GM10248 (cell line): Measurements from ENCODE around the gene EMILIN1.

Source experiments
- CTCF ChIA-PET: fragments of 300-600 bp; sonication (Branson Sonifier 250); formaldehyde crosslinking; extraction: SDS; loops from one replicate; lab custom pipeline; 2021; ENCODE audit warnings: antibody characterized with exemption; lab: Yijun Ruan, JAX
- POLR2A ChIA-PET: fragments of 350-650 bp; sonication (Branson Sonifier 250); formaldehyde crosslinking; extraction: SDS; loops from one replicate; lab custom pipeline; 2020; ENCODE audit warnings: antibody characterized with exemption; lab: Yijun Ruan, JAX
- DNase-seq: peaks from one replicate; pipeline ENCODE4 v3.0.0; 2012; ENCODE audit errors: extremely low spot score
- CTCF ChIP-seq: IDR thresholded peaks from 2 replicates; pipeline ENCODE4 v1.5.1; 2012; ENCODE audit warnings: mild to moderate bottlenecking, low read depth; ENCODE audit errors: extremely low read depth, missing control alignments, control extremely low read depth

EMILIN1 gene

GRCh38 chr2:27042985-27043634, 35.3 kb upstream of the EMILIN1 start:
- no peak for DNase-seq
- ChIA-PET POLR2A (interaction anchor here (4.0 kb wide), 1 partner anchor 7 kb away, joined by 30 read pairs; the partner anchor contains the start of gene AGBL5), CTCF (interaction anchor here (1.2 kb wide), 2 partner anchors 10 to 60 kb away, joined by 3 to 5 read pairs; no protein-coding TSS in a partner anchor)
- no peak for TF ChIP-seq CTCF

- POLR2A ChIA-PET = interaction anchor here (0.7 to 3.5 kb wide), 6 partner anchors 9 to 39 kb away, joined by 3 to 30 read pairs (median 9); no protein-coding TSS in a partner anchor
- no peak for TF ChIP-seq CTCF
- DNase-seq = peak; percentile 85
- CTCF ChIA-PET = interaction anchor here (0.9 to 8.7 kb wide), 12 partner anchors 8 to 230 kb away, joined by 3 to 66 read pairs (median 5); partner anchors contain the start of genes OST4 and TMEM214
These were observed 28.8 kb upstream of the EMILIN1 start for GRCh38 chr2:27049422-27050280.

GRCh38 chr2:27050281-27050995, 28.0 kb upstream of the EMILIN1 start:
- POLR2A ChIA-PET = interaction anchor here (0.7 to 3.5 kb wide), 14 partner anchors 9 to 1172 kb away, joined by 3 to 30 read pairs (median 4); partner anchors contain the start of genes ASXL2, MPV17 and PPM1G

GRCh38 chr2:27050996-27051901, 27.2 kb upstream of the EMILIN1 start, which contains the start of gene AGBL5:
Gene AGBL5, plus strand, starts transcription at chr2:27051668. Its CDS starts 1,291 bp downstream, at chr2:27052959.
- no peak for TF ChIP-seq CTCF
- POLR2A ChIA-PET = interaction anchor here (1.0 to 3.5 kb wide), 14 partner anchors 8 to 1173 kb away, joined by 3 to 30 read pairs (median 4); partner anchors contain the start of genes ASXL2, MPV17, OST4 and PPM1G
- DNase-seq = peak; percentile 100
- CTCF ChIA-PET = interaction anchor here (0.6 to 8.7 kb wide), 14 partner anchors 10 to 231 kb away, joined by 3 to 66 read pairs (median 6); partner anchors contain the start of genes OST4, TMEM214 and TRIM54

More at GRCh38 chr2:27050281-27050995, 28.0 kb upstream of the EMILIN1 start:
- TF ChIP-seq CTCF = peak; percentile 7
- CTCF ChIA-PET = interaction anchor here (0.9 to 8.7 kb wide), 12 partner anchors 9 to 230 kb away, joined by 3 to 66 read pairs (median 6); partner anchors contain the start of genes OST4 and TMEM214
- DNase-seq = peak; percentile 85

GRCh38 chr2:27051902-27052645, 26.3 kb upstream of the EMILIN1 start:
- no peak for TF ChIP-seq CTCF
- ChIA-PET CTCF (interaction anchor here (0.6 to 8.7 kb wide), 13 partner anchors 10 to 231 kb away, joined by 3 to 66 read pairs (median 7); partner anchors contain the start of genes KHK, OST4, TMEM214 and TRIM54), POLR2A (interaction anchor here (1.0 to 3.5 kb wide), 9 partner anchors 11 to 358 kb away, joined by 3 to 30 read pairs (median 4); partner anchors contain the start of genes MPV17, OST4 and PPM1G)
- DNase-seq = peak; percentile 39
